K562 (cell line): ENCODE results near the gene GATM. TPM values are rescaled to one million over a fixed set of nuclear protein-coding genes. Genes with fewer than 3 reads are reported as not detected.

ENCODE experiments used
- ATAC-seq: fragments of 200-7000 bp; cut with Tn5 transposase; 3 replicates; pipeline ENCODE4 v1.9.1; 2020; ENCODE audit warnings: moderate library complexity
- BruUV-seq: library from RNA; stranded (reverse); fragments of 400-500 nt; replicated peaks from 2 replicates; lab custom pipeline; 2021; lab: Mats Ljungman, UMichigan
- CTCF ChIA-PET: fragments of 300-600 bp; formaldehyde crosslinking; extraction: SDS; loops from one replicate; lab custom pipeline; 2021; ENCODE audit warnings: low intra/inter-chr PET ratio; lab: Yijun Ruan, JAX
- POLR2A ChIA-PET: fragments of 300-600, 350-650 bp; sonication (Branson Sonifier 250); formaldehyde crosslinking; extraction: SDS; loops from one replicate; lab custom pipeline; 2021; ENCODE audit warnings: antibody characterized with exemption, inconsistent platforms; lab: Yijun Ruan, JAX
- DNase-seq, 4 experiments: peaks; one replicate each; pipeline versions ENCODE4 v3.0.0 to v3.0.0-alpha.2; 2011 to 2018; ENCODE audit warnings: low spot score in 3 of 4, mixed read lengths in 3 of 4; ENCODE audit errors: extremely low read depth in 1 of 4
- FAIRE-seq: peaks from 2 replicates; lab custom pipeline; 2011; peaks lifted over from hg19 to GRCh38; lab: Jason Lieb, UNC
- H2AFZ ChIP-seq: 2 replicates; pipeline ENCODE4 v1.6.0; 2011; ENCODE audit warnings: low read depth, low read length, control low read depth, inconsistent platforms
- H3K27ac ChIP-seq: fragments of 200-600 bp; 3 replicates; pipeline ENCODE4 v1.8.0; 2011; ENCODE audit warnings: low read depth, mild to moderate bottlenecking, control low read depth, inconsistent platforms, low read length, moderate library complexity, mixed read lengths; ENCODE audit errors: extremely low read depth
- H3K27me3 ChIP-seq, 2 experiments: fragments of 300-600 bp in 1 of 2; 2 replicates in 1 of 2; 3 replicates in 1 of 2; pipeline versions ENCODE4 v1.6.0 to v1.8.0; 2011; ENCODE audit warnings: inconsistent platforms in 2 of 2, low read length in 2 of 2, mild to moderate bottlenecking in 1 of 2, mixed read lengths in 1 of 2, moderate library complexity in 1 of 2; ENCODE audit not compliant: control insufficient read depth in 2 of 2, insufficient read depth in 2 of 2
- H3K36me3 ChIP-seq: fragments of 300-600 bp; 3 replicates; pipeline ENCODE4 v1.8.0; 2011; ENCODE audit warnings: mild to moderate bottlenecking, low read length, inconsistent platforms; ENCODE audit not compliant: control insufficient read depth, insufficient read depth
- H3K4me1 ChIP-seq, 2 experiments: fragments of 200-600 bp in 1 of 2; replicated peaks in 1 of 2; 2 replicates in 1 of 2; 3 replicates in 1 of 2; pipeline versions ENCODE4 v1.5.1 to v1.8.0; 2011; ENCODE audit warnings: inconsistent platforms in 2 of 2, low read length in 2 of 2, mild to moderate bottlenecking in 1 of 2, mixed read lengths in 1 of 2, moderate library complexity in 1 of 2; ENCODE audit not compliant: control insufficient read depth in 2 of 2, insufficient read depth in 2 of 2
- H3K4me2 ChIP-seq: 2 replicates; pipeline ENCODE4 v1.6.1; 2011; ENCODE audit warnings: low read length, control low read depth, inconsistent platforms, mixed read lengths; ENCODE audit not compliant: insufficient read depth
- H3K4me3 ChIP-seq: fragments of 200-600 bp; sonication (generic), shearing (Covaris generic); 2 replicates; pipeline ENCODE4 v1.5.1; 2016; ENCODE audit warnings: control low read depth, inconsistent platforms
- H3K79me2 ChIP-seq: fragments of 200-600 bp; 3 replicates; pipeline ENCODE4 v1.8.0; 2011; ENCODE audit warnings: low read length, inconsistent platforms; ENCODE audit not compliant: control insufficient read depth, insufficient read depth
- H3K9ac ChIP-seq, 2 experiments: 2 replicates each; pipeline versions ENCODE4 v1.6.0 to v1.6.1; 2011; ENCODE audit warnings: low read depth in 2 of 2, low read length in 2 of 2, control low read depth in 1 of 2, inconsistent platforms in 1 of 2, mild to moderate bottlenecking in 1 of 2, mixed read lengths in 1 of 2; ENCODE audit not compliant: insufficient read depth in 1 of 2
- H3K9me1 ChIP-seq: one replicate; pipeline ENCODE4 v1.6.0; 2011; ENCODE audit warnings: inconsistent platforms, mild to moderate bottlenecking, low read length, moderate library complexity; ENCODE audit not compliant: control insufficient read depth, insufficient read depth
- H3K9me3 ChIP-seq: replicated peaks from 2 replicates; pipeline ENCODE4 v1.5.1; 2011; ENCODE audit warnings: low read depth, low read length, inconsistent platforms; ENCODE audit not compliant: control insufficient read depth, insufficient read depth
- H4K20me1 ChIP-seq: replicated peaks from 2 replicates; pipeline ENCODE4 v1.6.1; 2011; ENCODE audit warnings: low read length, inconsistent platforms, mixed read lengths; ENCODE audit not compliant: control insufficient read depth, insufficient read depth
- FOXA3 ChIP-seq, 2 experiments: fragments of 450-650 bp in 1 of 2; sonication (generic) in 1 of 2; formaldehyde crosslinking; IDR thresholded peaks in 1 of 2; conservative IDR thresholded peaks in 1 of 2; 2 replicates each; pipeline versions ENCODE4 v1.4.0 to v1.8.0; 2020 to 2022; ENCODE audit warnings: mild to moderate bottlenecking in 2 of 2, missing genetic modification reagents in 1 of 2
- NCOA1 ChIP-seq: fragments of 450-650 bp; IDR thresholded peaks from 2 replicates; pipeline ENCODE4 v1.6.1; 2016; ENCODE audit warnings: low read depth
- WGBS: fragments of 100-300 bp; shearing (Covaris generic); methylation state at CpG from one replicate; pipeline ENCODE4 v1.1.6; 2016; ENCODE audit warnings: low coverage, mixed read lengths; ENCODE audit not compliant: insufficient coverage; ENCODE audit errors: missing lambda C conversion rate; 5-methylcytosine and 5-hydroxymethylcytosine counted together
- in situ Hi-C: fragments of 300-500 bp; cut with MboI; formaldehyde crosslinking; loops from 4 replicates; pipeline ENCODE4 v1.15.0; 2018; ENCODE audit warnings: inconsistent platforms, mixed read lengths
- intact Hi-C: fragments of 100-400 bp; cut with micrococcal nuclease; formaldehyde crosslinking; loops from 2 replicates; pipeline ENCODE4 v1.14.2; 2022
- polyA plus RNA-seq, 8 experiments: library from polyadenylated mRNA; depleted of rRNA in 4 of 8; stranded (reverse) in 5 of 8; unstranded in 3 of 8; fragments of >200 nt; fragmentation: Nextera tagmentation in 2 of 8; fragmentation: Illumina TruSeq in 1 of 8; extraction: Ambion mirVana in 2 of 8; extraction: Trizol in 1 of 8; gene quantifications; 2 replicates each; pipeline versions ENCODE4 v1.2.1 to v1.2.3, GENCODE V29; 2011 to 2014; ENCODE audit warnings: inconsistent platforms in 1 of 8, missing spikeins in 1 of 8
- total RNA-seq, 7 experiments: library from RNA; depleted of rRNA in 6 of 7; stranded (reverse); fragments of >200 nt in 6 of 7; fragmentation: Illumina TruSeq in 2 of 7; extraction: Trizol in 2 of 7; gene quantifications; 2 replicates each; pipeline versions ENCODE4 v1.2.1 to v1.2.3, GENCODE V29; 2011 to 2021; ENCODE audit warnings: low replicate concordance in 1 of 7
- TF ChIP-seq, protein P1 (sequence below), 3 experiments: fragments of 200-800 bp in 1 of 3; fragments of 250-450 bp in 1 of 3; fragments of 450-650 bp in 1 of 3; sonication (Bioruptor Pico) in 1 of 3; sonication (Bioruptor generic) in 1 of 3; formaldehyde crosslinking in 1 of 3; IDR thresholded peaks; 2 replicates each; pipeline versions ENCODE4 v1.6.1 to v1.8.0; 2016 to 2022; ENCODE audit warnings: mild to moderate bottlenecking in 2 of 3, missing genetic modification characterization in 2 of 3, missing compliant biosample characterization in 1 of 3, moderate library complexity in 1 of 3
- TF ChIP-seq, protein P2 (sequence below): conservative IDR thresholded peaks from 2 replicates; pipeline ENCODE4 v1.6.1; 2011; ENCODE audit warnings: low read depth, mild to moderate bottlenecking, low read length; ENCODE audit not compliant: control insufficient read depth
- TF ChIP-seq, protein P3 (sequence below): fragments of 150-350 bp; IDR thresholded peaks from 2 replicates; pipeline ENCODE4 v1.6.1; 2014; ENCODE audit warnings: low read depth, mild to moderate bottlenecking, low read length, borderline replicate concordance
- TF ChIP-seq, protein P4 (sequence below): fragments of 250-450 bp; sonication (Bioruptor Pico); IDR thresholded peaks from 2 replicates; pipeline ENCODE4 v1.4.0; 2020; ENCODE audit warnings: mild to moderate bottlenecking, moderate library complexity

GATM gene
- total and polyA plus RNA-seq, 9 of the 15 experiments (the other 6 are each of a cell fraction or from before 2014, with no cell fraction given) = 0.11 to 1.1 (median 0.65) TPM

GRCh38 chr15:45376300-45376928 lies 1.9 kb downstream of the GATM start:
- peaks cover 9 to 23% of the 10 kb centered on the region in 2 experiments; a peak in 3 of 5 replicates for H3K27me3 ChIP-seq
- CTCF ChIA-PET = interaction anchor here (0.6 kb wide), 1 partner anchor 1259 kb away, joined by 3 read pairs; no protein-coding TSS in a partner anchor
- no peaks in the 10 kb centered on the region for H3K9me3 ChIP-seq
- no peak for TF ChIP-seq NCOA1
- TF ChIP-seq, protein P1, sequence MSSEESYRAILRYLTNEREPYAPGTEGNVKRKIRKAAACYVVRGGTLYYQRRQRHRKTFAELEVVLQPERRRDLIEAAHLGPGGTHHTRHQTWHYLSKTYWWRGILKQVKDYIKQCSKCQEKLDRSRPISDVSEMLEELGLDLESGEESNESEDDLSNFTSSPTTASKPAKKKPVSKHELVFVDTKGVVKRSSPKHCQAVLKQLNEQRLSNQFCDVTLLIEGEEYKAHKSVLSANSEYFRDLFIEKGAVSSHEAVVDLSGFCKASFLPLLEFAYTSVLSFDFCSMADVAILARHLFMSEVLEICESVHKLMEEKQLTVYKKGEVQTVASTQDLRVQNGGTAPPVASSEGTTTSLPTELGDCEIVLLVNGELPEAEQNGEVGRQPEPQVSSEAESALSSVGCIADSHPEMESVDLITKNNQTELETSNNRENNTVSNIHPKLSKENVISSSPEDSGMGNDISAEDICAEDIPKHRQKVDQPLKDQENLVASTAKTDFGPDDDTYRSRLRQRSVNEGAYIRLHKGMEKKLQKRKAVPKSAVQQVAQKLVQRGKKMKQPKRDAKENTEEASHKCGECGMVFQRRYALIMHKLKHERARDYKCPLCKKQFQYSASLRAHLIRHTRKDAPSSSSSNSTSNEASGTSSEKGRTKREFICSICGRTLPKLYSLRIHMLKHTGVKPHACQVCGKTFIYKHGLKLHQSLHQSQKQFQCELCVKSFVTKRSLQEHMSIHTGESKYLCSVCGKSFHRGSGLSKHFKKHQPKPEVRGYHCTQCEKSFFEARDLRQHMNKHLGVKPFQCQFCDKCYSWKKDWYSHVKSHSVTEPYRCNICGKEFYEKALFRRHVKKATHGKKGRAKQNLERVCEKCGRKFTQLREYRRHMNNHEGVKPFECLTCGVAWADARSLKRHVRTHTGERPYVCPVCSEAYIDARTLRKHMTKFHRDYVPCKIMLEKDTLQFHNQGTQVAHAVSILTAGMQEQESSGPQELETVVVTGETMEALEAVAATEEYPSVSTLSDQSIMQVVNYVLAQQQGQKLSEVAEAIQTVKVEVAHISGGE (CRISPR knock-in tag; IDR thresholded peaks at IDR 0.05) = no peak
- TF ChIP-seq, protein P2, sequence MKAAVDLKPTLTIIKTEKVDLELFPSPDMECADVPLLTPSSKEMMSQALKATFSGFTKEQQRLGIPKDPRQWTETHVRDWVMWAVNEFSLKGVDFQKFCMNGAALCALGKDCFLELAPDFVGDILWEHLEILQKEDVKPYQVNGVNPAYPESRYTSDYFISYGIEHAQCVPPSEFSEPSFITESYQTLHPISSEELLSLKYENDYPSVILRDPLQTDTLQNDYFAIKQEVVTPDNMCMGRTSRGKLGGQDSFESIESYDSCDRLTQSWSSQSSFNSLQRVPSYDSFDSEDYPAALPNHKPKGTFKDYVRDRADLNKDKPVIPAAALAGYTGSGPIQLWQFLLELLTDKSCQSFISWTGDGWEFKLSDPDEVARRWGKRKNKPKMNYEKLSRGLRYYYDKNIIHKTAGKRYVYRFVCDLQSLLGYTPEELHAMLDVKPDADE = no peak
- no peak for TF ChIP-seq FOXA3 (CRISPR knock-in tag; conservative IDR thresholded peaks at IDR 0.05 in 1 of 2, IDR thresholded peaks at IDR 0.05 in 1 of 2)
- TF ChIP-seq, protein P3, sequence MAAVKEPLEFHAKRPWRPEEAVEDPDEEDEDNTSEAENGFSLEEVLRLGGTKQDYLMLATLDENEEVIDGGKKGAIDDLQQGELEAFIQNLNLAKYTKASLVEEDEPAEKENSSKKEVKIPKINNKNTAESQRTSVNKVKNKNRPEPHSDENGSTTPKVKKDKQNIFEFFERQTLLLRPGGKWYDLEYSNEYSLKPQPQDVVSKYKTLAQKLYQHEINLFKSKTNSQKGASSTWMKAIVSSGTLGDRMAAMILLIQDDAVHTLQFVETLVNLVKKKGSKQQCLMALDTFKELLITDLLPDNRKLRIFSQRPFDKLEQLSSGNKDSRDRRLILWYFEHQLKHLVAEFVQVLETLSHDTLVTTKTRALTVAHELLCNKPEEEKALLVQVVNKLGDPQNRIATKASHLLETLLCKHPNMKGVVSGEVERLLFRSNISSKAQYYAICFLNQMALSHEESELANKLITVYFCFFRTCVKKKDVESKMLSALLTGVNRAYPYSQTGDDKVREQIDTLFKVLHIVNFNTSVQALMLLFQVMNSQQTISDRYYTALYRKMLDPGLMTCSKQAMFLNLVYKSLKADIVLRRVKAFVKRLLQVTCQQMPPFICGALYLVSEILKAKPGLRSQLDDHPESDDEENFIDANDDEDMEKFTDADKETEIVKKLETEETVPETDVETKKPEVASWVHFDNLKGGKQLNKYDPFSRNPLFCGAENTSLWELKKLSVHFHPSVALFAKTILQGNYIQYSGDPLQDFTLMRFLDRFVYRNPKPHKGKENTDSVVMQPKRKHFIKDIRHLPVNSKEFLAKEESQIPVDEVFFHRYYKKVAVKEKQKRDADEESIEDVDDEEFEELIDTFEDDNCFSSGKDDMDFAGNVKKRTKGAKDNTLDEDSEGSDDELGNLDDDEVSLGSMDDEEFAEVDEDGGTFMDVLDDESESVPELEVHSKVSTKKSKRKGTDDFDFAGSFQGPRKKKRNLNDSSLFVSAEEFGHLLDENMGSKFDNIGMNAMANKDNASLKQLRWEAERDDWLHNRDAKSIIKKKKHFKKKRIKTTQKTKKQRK = no peak
- TF ChIP-seq, protein P4, sequence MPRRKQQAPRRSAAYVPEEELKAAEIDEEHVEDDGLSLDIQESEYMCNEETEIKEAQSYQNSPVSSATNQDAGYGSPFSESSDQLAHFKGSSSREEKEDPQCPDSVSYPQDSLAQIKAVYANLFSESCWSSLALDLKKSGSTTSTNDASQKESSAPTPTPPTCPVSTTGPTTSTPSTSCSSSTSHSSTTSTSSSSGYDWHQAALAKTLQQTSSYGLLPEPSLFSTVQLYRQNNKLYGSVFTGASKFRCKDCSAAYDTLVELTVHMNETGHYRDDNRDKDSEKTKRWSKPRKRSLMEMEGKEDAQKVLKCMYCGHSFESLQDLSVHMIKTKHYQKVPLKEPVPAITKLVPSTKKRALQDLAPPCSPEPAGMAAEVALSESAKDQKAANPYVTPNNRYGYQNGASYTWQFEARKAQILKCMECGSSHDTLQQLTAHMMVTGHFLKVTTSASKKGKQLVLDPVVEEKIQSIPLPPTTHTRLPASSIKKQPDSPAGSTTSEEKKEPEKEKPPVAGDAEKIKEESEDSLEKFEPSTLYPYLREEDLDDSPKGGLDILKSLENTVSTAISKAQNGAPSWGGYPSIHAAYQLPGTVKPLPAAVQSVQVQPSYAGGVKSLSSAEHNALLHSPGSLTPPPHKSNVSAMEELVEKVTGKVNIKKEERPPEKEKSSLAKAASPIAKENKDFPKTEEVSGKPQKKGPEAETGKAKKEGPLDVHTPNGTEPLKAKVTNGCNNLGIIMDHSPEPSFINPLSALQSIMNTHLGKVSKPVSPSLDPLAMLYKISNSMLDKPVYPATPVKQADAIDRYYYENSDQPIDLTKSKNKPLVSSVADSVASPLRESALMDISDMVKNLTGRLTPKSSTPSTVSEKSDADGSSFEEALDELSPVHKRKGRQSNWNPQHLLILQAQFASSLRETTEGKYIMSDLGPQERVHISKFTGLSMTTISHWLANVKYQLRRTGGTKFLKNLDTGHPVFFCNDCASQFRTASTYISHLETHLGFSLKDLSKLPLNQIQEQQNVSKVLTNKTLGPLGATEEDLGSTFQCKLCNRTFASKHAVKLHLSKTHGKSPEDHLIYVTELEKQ (CRISPR knock-in tag) = no peak
- DNase-seq = no peak
- H3K4me3 ChIP-seq = no peak overlapping the region
- H3K36me3 ChIP-seq = no peaks in the 10 kb centered on the region
- POLR2A ChIA-PET = interaction anchor here (1.1 to 1.9 kb wide), 2 partner anchors 13 to 76 kb away, joined by 4 to 5 read pairs; no protein-coding TSS in a partner anchor
- H3K9ac ChIP-seq = no peak overlapping the region
- no TSS peak for BruUV-seq
- H3K27ac ChIP-seq = no peak overlapping the region
- no peaks in the 10 kb centered on the region for H4K20me1 ChIP-seq
- intact Hi-C loops = no loop called here
- no peak overlapping the region for H2AFZ ChIP-seq
- no peak for FAIRE-seq
- H3K4me1 ChIP-seq = no peaks in the 10 kb centered on the region
- no peak for ATAC-seq
- H3K79me2 ChIP-seq = no peaks in the 10 kb centered on the region
- no peaks in the 10 kb centered on the region for H3K9me1 ChIP-seq
- WGBS = 2% methylated on average over 11 of the region's 11 CpGs
- H3K4me2 ChIP-seq = no peak overlapping the region
- in situ Hi-C loops = no loop called here
